Measurements from ENCODE around the gene APBB2. TPM values are rescaled to one million over a fixed set of nuclear protein-coding genes. Genes with fewer than 3 reads are reported as not detected.

The APBB2 gene
- total and polyA plus RNA-seq, 2 of the 4 experiments (the other 2 are of a cell fraction), result 47.9 to 75.5 TPM

DNA sequence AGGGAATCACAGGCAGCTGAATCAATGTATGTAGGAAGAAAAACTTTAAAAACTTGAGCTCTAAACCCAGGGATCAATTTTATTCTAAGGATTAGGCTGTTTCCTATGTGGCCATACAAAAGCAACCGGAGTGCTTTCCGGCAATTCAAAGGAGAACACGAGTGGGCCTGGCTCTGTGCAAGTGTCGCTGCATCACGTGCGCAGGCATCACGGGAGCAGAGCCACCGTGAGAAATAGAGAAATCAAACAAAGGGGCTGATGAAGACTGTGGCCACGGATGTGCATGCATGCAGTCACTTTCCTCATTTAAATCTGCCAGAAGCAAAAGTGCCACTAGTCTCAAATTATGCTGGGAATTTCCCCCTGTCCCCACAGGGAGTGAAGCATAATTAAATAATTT lies 267.7 kb downstream of the APBB2 start:
- H2BK20ac ChIP-seq (ENCODE audit: low read depth, low read length), result no peak overlapping the region
- intact Hi-C loops (cut with micrococcal nuclease), result no loop called here
- H4K8ac ChIP-seq (ENCODE audit: low read depth in 2 of 2, low read length in 2 of 2), result no peak overlapping the region
- no peak overlapping the region for H4K91ac ChIP-seq (ENCODE audit: insufficient read depth, low read depth, low read length)
- H2BK15ac ChIP-seq (ENCODE audit: low read depth, low read length), result no peak overlapping the region
- no peak for ATAC-seq (ENCODE audit: low read depth)
- H3K4me2 ChIP-seq (ENCODE audit: low read depth, low read length), result no peak overlapping the region
- H3K9ac ChIP-seq (ENCODE audit: low read depth, low read length), result no peak overlapping the region
- no peaks in the 10 kb centered on the region for H3K27me3 ChIP-seq (ENCODE audit: control insufficient read depth, insufficient read depth, low read length)
- no peak overlapping the region for H3K27ac ChIP-seq (ENCODE audit: insufficient read depth, low read length)
- H3K4ac ChIP-seq (ENCODE audit: low read depth, low read length), result no peak overlapping the region
- no peak overlapping the region for H2AK5ac ChIP-seq (ENCODE audit: low read depth, low read length)
- no peak overlapping the region for H3K18ac ChIP-seq (ENCODE audit: low read depth, low read length)
- no peak for TF ChIP-seq FOS (IDR thresholded peaks at IDR 0.05; ENCODE audit: low read depth, low read length)
- TF ChIP-seq, protein P1, sequence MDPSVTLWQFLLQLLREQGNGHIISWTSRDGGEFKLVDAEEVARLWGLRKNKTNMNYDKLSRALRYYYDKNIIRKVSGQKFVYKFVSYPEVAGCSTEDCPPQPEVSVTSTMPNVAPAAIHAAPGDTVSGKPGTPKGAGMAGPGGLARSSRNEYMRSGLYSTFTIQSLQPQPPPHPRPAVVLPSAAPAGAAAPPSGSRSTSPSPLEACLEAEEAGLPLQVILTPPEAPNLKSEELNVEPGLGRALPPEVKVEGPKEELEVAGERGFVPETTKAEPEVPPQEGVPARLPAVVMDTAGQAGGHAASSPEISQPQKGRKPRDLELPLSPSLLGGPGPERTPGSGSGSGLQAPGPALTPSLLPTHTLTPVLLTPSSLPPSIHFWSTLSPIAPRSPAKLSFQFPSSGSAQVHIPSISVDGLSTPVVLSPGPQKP (IDR thresholded peaks at IDR 0.05; ENCODE audit: borderline replicate concordance, low read depth, low read length), result no peak
- H3K4me3 ChIP-seq (ENCODE audit: insufficient read depth, low read depth, low read length), result no peak overlapping the region
- no peak overlapping the region for H3K23ac ChIP-seq (ENCODE audit: low read depth, low read length)
- no peaks in the 10 kb centered on the region for H4K20me1 ChIP-seq (ENCODE audit: insufficient read depth, low read length)
- H3K56ac ChIP-seq (ENCODE audit: extremely low read depth, insufficient read depth, low read length), result no peak overlapping the region
- H2AFZ ChIP-seq (replicated peaks; ENCODE audit: low read length, poor library complexity), result no peak overlapping the region
- dilution Hi-C loops (cut with HindIII; ENCODE audit: low sequenced_read_pairs, unreplicated experiment), result no loop called here
- ChIA-PET POLR2A (ENCODE audit: unreplicated experiment) (no interaction called here), CTCF (no interaction called here)
- H3K79me1 ChIP-seq (ENCODE audit: low read depth in 1 of 2, low read length in 2 of 2), result no peaks in the 10 kb centered on the region; a peak in 1 of 4 replicates
- H3K4me1 ChIP-seq (ENCODE audit: control insufficient read depth, insufficient read depth, low read length), result peaks cover 3% of the 10 kb centered on the region
- 100% methylated on average over 1 of the region's 9 CpGs; no CpG with 5 or more reads in 1 of the 2 experiments for WGBS, 2 experiments (ENCODE audit: extremely low coverage in 2 of 2, insufficient read length in 1 of 2)
- no peak overlapping the region for H2BK5ac ChIP-seq (ENCODE audit: low read depth, low read length, poor library complexity, severe bottlenecking)
- in situ Hi-C loops (cut with MboI; ENCODE audit: low sequenced_read_pairs), result no loop called here
- H3K9me3 ChIP-seq (ENCODE audit: control insufficient read depth, insufficient read depth, low read length), result no peaks in the 10 kb centered on the region
- no TSS peak for BruUV-seq (replicated peaks)
- H3K9me1 ChIP-seq (ENCODE audit: insufficient read depth, low read length), result no peaks in the 10 kb centered on the region
- DNase-seq, result no peak
- peaks cover 6% of the 10 kb centered on the region; the same call in 1 of the 2 replicates for H3K36me3 ChIP-seq (ENCODE audit: control insufficient read depth, insufficient read depth, low read length)
- H3K14ac ChIP-seq (replicated peaks; ENCODE audit: low read depth, low read length), result no peak overlapping the region
- H4K5ac ChIP-seq (ENCODE audit: low read depth, low read length), result no peak overlapping the region
- no peak overlapping the region for H2AK9ac ChIP-seq (replicated peaks; ENCODE audit: low read depth, low read length, poor library complexity)
- H2BK120ac ChIP-seq (ENCODE audit: low read depth, low read length), result no peak overlapping the region

Measured in IMR-90 (cell line).